GM15510 (cell line): ENCODE measurements around the gene PPIA.

ENCODE experiments used
- POLR2A ChIP-seq: IDR thresholded peaks from 3 replicates; pipeline ENCODE4 v1.6.1; 2011; ENCODE audit warnings: borderline replicate concordance; ENCODE audit not compliant: insufficient read length; ENCODE audit errors: extremely low read depth

PPIA gene

GRCh38 chr7:44838751-44839150, 42.3 kb downstream of the PPIA start:
- no peak for TF ChIP-seq POLR2A

DNA sequence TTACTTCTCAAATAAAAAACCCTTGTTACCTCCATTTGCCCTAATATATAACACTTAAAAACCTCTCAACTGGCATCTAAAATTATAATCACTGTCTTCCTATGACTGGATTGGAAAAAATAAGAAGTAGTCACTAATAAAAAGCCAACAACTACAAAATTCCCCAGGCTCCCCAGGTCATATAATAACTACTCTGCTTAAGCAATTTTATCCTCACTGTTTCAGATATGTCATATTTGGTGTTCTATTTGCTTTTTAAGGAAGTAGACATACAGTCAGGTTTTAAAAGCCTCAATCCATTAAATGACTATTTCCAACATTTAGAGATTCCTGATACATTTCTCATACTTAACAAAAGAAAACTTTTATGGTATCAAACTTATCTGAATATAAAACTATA, 49.0 kb downstream of the PPIA start:
- no peak for TF ChIP-seq POLR2A

- no peak for TF ChIP-seq POLR2A
These were observed 50.5 kb downstream of the PPIA start for GRCh38 chr7:44846816-44847508.

- no peak for TF ChIP-seq POLR2A
These were observed 51.0 kb downstream of the PPIA start for GRCh38 chr7:44847509-44847919.

DNA sequence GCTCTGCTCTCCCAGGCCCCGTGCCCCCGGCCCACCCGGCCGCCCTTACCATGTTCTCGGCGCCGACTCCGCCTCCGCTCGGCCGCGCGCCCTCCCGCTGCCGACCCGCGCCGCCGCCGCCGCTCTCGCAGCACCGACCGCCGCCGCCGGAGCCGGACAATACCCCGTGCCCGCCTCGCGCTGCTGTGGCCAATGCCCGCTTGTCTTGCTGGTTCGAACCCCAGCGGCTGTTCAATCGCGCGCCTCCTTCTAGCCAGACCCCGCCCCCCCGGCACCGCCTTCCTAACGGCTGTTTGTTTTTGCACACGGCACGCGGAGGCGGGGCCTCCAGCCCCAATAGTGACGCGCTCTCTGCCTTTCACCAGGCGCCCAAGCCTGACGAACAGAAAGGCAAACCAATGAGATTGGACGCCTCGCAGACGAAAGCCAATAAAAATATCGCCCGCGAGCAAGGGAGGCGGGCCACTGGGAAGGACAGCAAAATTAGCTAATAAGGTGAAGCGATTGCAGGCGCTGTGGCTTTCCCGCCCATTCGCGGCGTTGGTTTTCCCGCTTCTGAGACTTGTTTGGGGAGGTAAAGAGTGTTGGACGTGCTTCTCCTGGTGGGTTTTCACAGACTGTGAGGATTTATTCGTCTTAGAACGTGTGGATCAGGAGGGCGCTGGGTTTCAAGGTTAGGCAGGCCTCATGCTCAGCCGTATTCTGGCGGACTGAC, 51.6 kb downstream of the PPIA start, which contains the start of gene H2AZ2:
Gene H2AZ2 (minus strand): TSS at position 168 of the 715 bp plus-strand sequence. CDS start 116 bp downstream, at position 52.
- TF ChIP-seq POLR2A, result peak; percentile 81

DNA sequence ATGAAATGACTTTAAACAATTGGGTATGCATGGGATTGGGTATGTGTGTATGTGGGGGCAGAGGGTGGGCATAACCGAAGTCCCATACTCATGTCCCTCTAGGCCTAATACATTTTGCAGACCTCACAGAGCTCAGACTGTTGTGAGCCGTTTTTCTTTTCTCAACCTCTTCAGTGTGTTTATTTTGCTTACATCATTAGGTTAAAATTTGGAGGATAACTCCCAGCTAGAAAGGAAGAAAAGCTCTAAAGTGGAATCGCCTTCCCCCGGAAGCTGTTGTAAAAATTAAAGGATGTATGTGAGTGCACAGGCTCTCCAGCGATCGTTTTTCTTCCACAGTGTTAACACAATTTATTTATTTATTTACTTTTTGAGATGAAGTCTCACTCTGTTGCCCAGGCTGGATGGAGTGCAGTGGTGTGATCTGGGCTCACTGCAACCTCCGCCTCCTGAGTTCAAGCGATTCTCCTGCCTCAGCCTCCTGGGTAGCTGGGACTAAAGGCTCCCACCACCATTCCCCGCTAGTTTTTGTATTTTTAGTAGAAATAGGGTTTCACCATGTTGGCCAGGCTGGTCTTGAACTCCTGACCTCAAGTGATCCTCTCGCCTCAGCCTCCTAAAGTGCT, 52.9 kb downstream of the PPIA start:
- TF ChIP-seq POLR2A, result no peak

DNA sequence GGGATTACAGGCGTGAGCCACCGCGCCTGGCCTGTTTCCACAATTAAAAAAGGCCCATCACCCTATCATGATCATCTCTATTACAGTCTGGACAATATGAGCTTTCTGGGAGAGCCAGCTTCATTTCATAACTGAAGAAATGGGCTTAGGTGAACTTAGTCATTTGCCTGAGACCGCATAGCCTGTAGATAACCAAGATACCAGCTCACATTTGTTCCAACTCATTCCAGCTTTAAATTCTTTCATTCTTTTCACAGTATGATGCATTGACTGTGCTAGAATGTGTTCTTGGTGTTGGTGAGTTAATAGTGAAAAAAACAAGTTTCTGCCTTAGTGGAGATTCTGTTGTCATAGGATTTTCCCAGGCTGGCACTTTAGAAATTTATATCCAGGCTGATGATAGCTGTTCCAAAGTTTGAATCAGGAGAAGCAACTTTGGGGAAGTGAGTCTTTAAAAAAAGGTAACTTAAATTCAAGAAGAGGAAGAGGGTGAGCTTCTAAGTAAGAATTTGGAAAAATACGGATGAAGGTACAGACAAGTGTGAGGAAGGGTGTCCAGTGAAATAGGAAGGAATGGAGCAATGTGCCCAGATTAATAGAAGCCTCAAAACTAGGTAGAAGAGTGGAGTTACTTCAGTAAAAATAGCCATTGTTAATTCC, 53.5 kb downstream of the PPIA start:
- no peak for TF ChIP-seq POLR2A

GRCh38 chr7:44852590-44852989, 56.1 kb downstream of the PPIA start:
- no peak for TF ChIP-seq POLR2A
